Fibroblast of villous mesenchyme (primary cell): ENCODE data around the gene OSMR. TPM values are rescaled to one million over a fixed set of nuclear protein-coding genes. Genes with fewer than 3 reads are reported as not detected.

Experiments used
- DNase-seq: peaks from one replicate; pipeline ENCODE4 v3.0.0-alpha.2; 2010; ENCODE audit warnings: low read depth
- H3K4me3 ChIP-seq: 2 replicates; pipeline ENCODE4 v1.5.1; 2011; ENCODE audit warnings: low read depth, mild to moderate bottlenecking, low read length
- total RNA-seq: library from RNA; depleted of rRNA; stranded (reverse); fragments of >200 nt; gene quantifications from 2 replicates; pipeline ENCODE4 v1.2.3, GENCODE V29; 2012
- TF ChIP-seq, protein P1 (sequence below): IDR thresholded peaks from 2 replicates; pipeline ENCODE4 v1.5.1; 2012; ENCODE audit warnings: low read depth, mild to moderate bottlenecking, low read length; ENCODE audit not compliant: insufficient read depth

The OSMR gene
- total RNA-seq, 1 donor, result 114 TPM

GRCh38 chr5:38831117-38831516 lies 14.7 kb upstream of the OSMR start:
- TF ChIP-seq, protein P1, sequence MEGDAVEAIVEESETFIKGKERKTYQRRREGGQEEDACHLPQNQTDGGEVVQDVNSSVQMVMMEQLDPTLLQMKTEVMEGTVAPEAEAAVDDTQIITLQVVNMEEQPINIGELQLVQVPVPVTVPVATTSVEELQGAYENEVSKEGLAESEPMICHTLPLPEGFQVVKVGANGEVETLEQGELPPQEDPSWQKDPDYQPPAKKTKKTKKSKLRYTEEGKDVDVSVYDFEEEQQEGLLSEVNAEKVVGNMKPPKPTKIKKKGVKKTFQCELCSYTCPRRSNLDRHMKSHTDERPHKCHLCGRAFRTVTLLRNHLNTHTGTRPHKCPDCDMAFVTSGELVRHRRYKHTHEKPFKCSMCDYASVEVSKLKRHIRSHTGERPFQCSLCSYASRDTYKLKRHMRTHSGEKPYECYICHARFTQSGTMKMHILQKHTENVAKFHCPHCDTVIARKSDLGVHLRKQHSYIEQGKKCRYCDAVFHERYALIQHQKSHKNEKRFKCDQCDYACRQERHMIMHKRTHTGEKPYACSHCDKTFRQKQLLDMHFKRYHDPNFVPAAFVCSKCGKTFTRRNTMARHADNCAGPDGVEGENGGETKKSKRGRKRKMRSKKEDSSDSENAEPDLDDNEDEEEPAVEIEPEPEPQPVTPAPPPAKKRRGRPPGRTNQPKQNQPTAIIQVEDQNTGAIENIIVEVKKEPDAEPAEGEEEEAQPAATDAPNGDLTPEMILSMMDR, result no peak
- no peak for DNase-seq
- no peak overlapping the region for H3K4me3 ChIP-seq

DNA sequence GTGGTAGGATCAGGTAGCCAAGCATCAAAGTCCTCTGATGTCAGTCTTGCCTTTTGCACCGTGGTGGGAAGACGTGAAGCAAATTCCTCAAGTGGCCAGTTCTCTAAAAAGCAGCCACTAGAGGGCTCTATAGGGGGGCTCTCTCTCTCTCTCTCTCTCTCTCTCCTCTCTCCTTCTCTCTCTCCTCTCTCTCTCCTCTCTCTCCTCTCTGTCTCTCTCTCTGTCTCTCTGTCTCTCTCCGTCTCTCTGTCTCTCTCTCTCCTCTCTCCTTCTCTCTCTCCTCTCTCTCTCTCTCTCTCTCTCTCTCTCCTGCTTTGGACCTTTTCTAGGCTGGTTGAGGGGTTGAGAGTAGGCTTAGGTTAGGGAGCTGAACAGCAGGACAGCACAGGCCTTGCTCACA lies 13.9 kb upstream of the OSMR start:
- TF ChIP-seq, protein P1, result peak; percentile 64
- peak; percentile 63 for DNase-seq
- H3K4me3 ChIP-seq, result no peak overlapping the region

DNA sequence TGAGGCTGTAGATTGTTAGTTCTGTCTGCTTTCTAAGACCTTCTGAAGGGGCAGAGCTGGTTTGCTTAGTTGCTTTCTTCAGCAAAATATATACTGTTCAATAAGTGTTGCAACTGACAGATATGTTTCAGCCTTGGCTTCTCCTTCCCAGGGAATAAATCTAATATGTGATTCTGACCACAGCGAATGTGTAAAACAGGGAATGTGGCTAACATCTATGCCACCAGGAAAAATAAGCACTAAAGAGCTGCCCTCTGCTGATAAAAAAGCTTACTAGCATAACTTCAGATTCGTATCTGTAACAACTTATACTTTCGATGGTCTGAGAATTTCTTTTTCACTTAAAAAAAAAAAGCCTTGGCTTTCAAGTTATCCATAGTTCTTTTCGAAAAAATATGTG lies 13.0 kb upstream of the OSMR start:
- peak; percentile 65 for DNase-seq
- TF ChIP-seq, protein P1, result no peak
- no peak overlapping the region for H3K4me3 ChIP-seq

DNA sequence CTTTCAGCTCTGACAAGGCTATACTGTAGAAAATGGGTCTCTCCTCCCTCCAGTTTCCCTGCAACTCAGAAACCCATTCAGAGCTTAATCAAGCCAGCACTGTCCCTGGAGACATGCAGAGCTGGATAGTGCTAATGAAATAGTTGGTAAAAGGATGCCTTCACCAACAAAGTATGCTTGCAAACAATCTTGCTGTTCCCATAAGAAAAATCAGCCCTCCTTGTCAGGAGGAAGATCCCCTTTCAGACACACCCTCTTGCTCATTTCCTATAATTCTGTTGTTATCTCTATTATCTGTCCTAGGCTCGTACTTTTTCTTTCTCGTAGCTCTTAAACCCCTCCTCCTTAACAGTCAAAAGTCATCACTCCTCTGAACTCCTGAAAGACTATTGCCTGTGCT lies 9.9 kb upstream of the OSMR start:
- TF ChIP-seq, protein P1, result no peak
- H3K4me3 ChIP-seq, result no peak overlapping the region
- peak; percentile 84 for DNase-seq

- TF ChIP-seq, protein P1, result no peak
Observed at GRCh38 chr5:38837416-38837815, 8.4 kb upstream of the OSMR start.

GRCh38 chr5:38837932-38838331 lies 7.9 kb upstream of the OSMR start:
- DNase-seq, result no peak
- H3K4me3 ChIP-seq, result no peak overlapping the region

More at GRCh38 chr5:38837416-38837815, 8.4 kb upstream of the OSMR start:
- DNase-seq, result no peak
- H3K4me3 ChIP-seq, result no peak overlapping the region

GRCh38 chr5:38843665-38844064 lies 2.1 kb upstream of the OSMR start:
- peak overlapping the region; percentile 71 for H3K4me3 ChIP-seq
- DNase-seq, result no peak
- TF ChIP-seq, protein P1, result no peak

More at GRCh38 chr5:38837932-38838331, 7.9 kb upstream of the OSMR start:
- TF ChIP-seq, protein P1, result no peak
